Endothelial cell of umbilical vein (primary cell): Measurements from ENCODE around the gene CRABP1. TPM values are rescaled to one million over a fixed set of nuclear protein-coding genes. Genes with fewer than 3 reads are reported as not detected.

ENCODE experiments used
- BruUV-seq: library from RNA; stranded (reverse); fragments of 400-500 nt; replicated peaks from 2 replicates; lab custom pipeline; 2021; lab: Mats Ljungman, UMichigan
- CTCF ChIA-PET: fragments of 300-600, 350-600 bp; sonication (Branson Sonifier 250); formaldehyde crosslinking; loops from one replicate; lab custom pipeline; 2021; ENCODE audit warnings: antibody characterized with exemption, inconsistent platforms; lab: Charles Lee
- POLR2A ChIA-PET: fragments of 300-600, 350-600 bp; sonication (Branson Sonifier 250); formaldehyde crosslinking; loops from one replicate; lab custom pipeline; 2021; ENCODE audit warnings: antibody characterized with exemption, inconsistent platforms; lab: Charles Lee
- DNase-seq: peaks from one replicate; pipeline ENCODE4 v3.0.0-alpha.2; 2011; ENCODE audit warnings: low read depth, low spot score
- FAIRE-seq: peaks from 2 replicates; lab custom pipeline; 2011; peaks lifted over from hg19 to GRCh38; lab: Jason Lieb, UNC
- H2AFZ ChIP-seq: 2 replicates; pipeline ENCODE4 v1.6.0; 2012; ENCODE audit warnings: low read depth, low read length, control low read depth, inconsistent platforms
- H3K27ac ChIP-seq: 2 replicates; pipeline ENCODE4 v1.5.1; 2011; ENCODE audit warnings: low read depth, mild to moderate bottlenecking, control low read depth, low read length, moderate library complexity; ENCODE audit not compliant: insufficient read depth
- H3K27me3 ChIP-seq, 2 experiments: 2 replicates each; pipeline versions ENCODE4 v1.6.0 to v1.6.1; 2011; ENCODE audit warnings: low read length in 2 of 2, mixed read lengths in 1 of 2; ENCODE audit not compliant: control insufficient read depth in 2 of 2, insufficient read depth in 2 of 2
- H3K36me3 ChIP-seq, 2 experiments: 2 replicates in 1 of 2; 3 replicates in 1 of 2; pipeline ENCODE4 v1.5.1; 2011; ENCODE audit warnings: low read length in 2 of 2, mild to moderate bottlenecking in 1 of 2, moderate library complexity in 1 of 2; ENCODE audit not compliant: control insufficient read depth in 2 of 2, insufficient read depth in 2 of 2; ENCODE audit errors: extremely low read depth in 1 of 2
- H3K4me1 ChIP-seq: 3 replicates; pipeline ENCODE4 v1.5.1; 2011; ENCODE audit warnings: mild to moderate bottlenecking, low read length; ENCODE audit not compliant: control insufficient read depth, insufficient read depth; ENCODE audit errors: extremely low read depth
- H3K4me2 ChIP-seq: 2 replicates; pipeline ENCODE4 v1.6.1; 2011; ENCODE audit warnings: low read length, control low read depth, mixed read lengths; ENCODE audit not compliant: insufficient read depth
- H3K4me3 ChIP-seq, 3 experiments: fragments of 200-600 bp in 1 of 3; sonication (generic), shearing (Covaris generic) in 1 of 3; replicated peaks in 1 of 3; 2 replicates each; pipeline ENCODE4 v1.5.1; 2011 to 2016; ENCODE audit warnings: control low read depth in 3 of 3, low read length in 3 of 3, mild to moderate bottlenecking in 2 of 3, inconsistent platforms in 1 of 3, low read depth in 1 of 3, moderate library complexity in 1 of 3; ENCODE audit not compliant: insufficient read depth in 1 of 3
- H3K79me2 ChIP-seq: 2 replicates; pipeline ENCODE4 v1.6.0; 2012; ENCODE audit warnings: low read length, inconsistent platforms; ENCODE audit not compliant: control insufficient read depth, insufficient read depth
- H3K9ac ChIP-seq: replicated peaks from 2 replicates; pipeline ENCODE3; 2011; ENCODE audit warnings: low read length, control low read depth; ENCODE audit not compliant: insufficient read depth; ENCODE audit errors: extremely low read depth
- H3K9me1 ChIP-seq: replicated peaks from 3 replicates; pipeline ENCODE4 v1.6.0; 2011; ENCODE audit warnings: mild to moderate bottlenecking, low read length; ENCODE audit not compliant: control insufficient read depth, insufficient read depth; ENCODE audit errors: extremely low read depth
- H3K9me3 ChIP-seq: replicated peaks from 2 replicates; pipeline ENCODE4 v1.5.1; 2012; ENCODE audit warnings: low read length, inconsistent platforms; ENCODE audit not compliant: control insufficient read depth, insufficient read depth
- H4K20me1 ChIP-seq: replicated peaks from 2 replicates; pipeline ENCODE3; 2011; ENCODE audit warnings: mild to moderate bottlenecking, low read length; ENCODE audit not compliant: control insufficient read depth, insufficient read depth; ENCODE audit errors: extremely low read depth
- CTCF ChIP-seq, 2 donors: IDR thresholded peaks; 1 replicate in 1 of 2; 2 replicates in 1 of 2; pipeline ENCODE4 v1.5.1; 2011; ENCODE audit warnings: low read length in 2 of 2, mild to moderate bottlenecking in 2 of 2, moderate library complexity in 2 of 2, control low read depth in 1 of 2, inconsistent platforms in 1 of 2, low read depth in 1 of 2; ENCODE audit not compliant: insufficient read depth in 1 of 2; ENCODE audit errors: extremely low read depth in 1 of 2
- EZH2 ChIP-seq: IDR thresholded peaks from 2 replicates; pipeline ENCODE4 v1.6.1; 2012; ENCODE audit warnings: borderline replicate concordance, low read depth, mild to moderate bottlenecking, moderate library complexity, low read length, inconsistent platforms; ENCODE audit not compliant: severe bottlenecking
- FOS ChIP-seq: IDR thresholded peaks from 2 replicates; pipeline ENCODE4 v1.6.1; 2011; ENCODE audit warnings: mild to moderate bottlenecking, low read length, moderate library complexity, borderline replicate concordance; ENCODE audit not compliant: insufficient read depth
- GATA2 ChIP-seq: IDR thresholded peaks from 2 replicates; pipeline ENCODE4 v1.7.0; 2011; ENCODE audit warnings: low read depth, mild to moderate bottlenecking, moderate library complexity, mixed read lengths, low read length; ENCODE audit not compliant: insufficient read length, insufficient read depth
- JUN ChIP-seq: IDR thresholded peaks from 2 replicates; pipeline ENCODE4 v1.6.1; 2011; ENCODE audit warnings: borderline replicate concordance, low read depth; ENCODE audit not compliant: insufficient read length, insufficient read depth
- MAX ChIP-seq: IDR thresholded peaks from 2 replicates; pipeline ENCODE4 v1.6.1; 2011; ENCODE audit not compliant: insufficient read depth, insufficient read length
- MYC ChIP-seq: IDR thresholded peaks from one replicate; pipeline ENCODE4 v1.6.1; 2011; ENCODE audit warnings: mild to moderate bottlenecking, low read depth, low read length
- POLR2A ChIP-seq: IDR thresholded peaks from 2 replicates; pipeline ENCODE4 v1.6.1; 2012; ENCODE audit warnings: low read depth, mild to moderate bottlenecking, control low read depth, low read length
- POLR2AphosphoS5 ChIP-seq: IDR thresholded peaks from 2 replicates; pipeline ENCODE4 v1.6.1; 2012; ENCODE audit warnings: low read depth, mild to moderate bottlenecking, control low read depth, low read length, moderate library complexity; ENCODE audit not compliant: insufficient read depth
- dilution Hi-C: fragments of 300-500 bp; cut with MboI; formaldehyde crosslinking; loops from one replicate; pipeline ENCODE4 v1.15.0; 2019; ENCODE audit warnings: low sequenced_read_pairs; ENCODE audit not compliant: extremely low pct_ligation_motif_present
- intact Hi-C: fragments of 100-400 bp; cut with micrococcal nuclease; formaldehyde crosslinking; loops from one replicate; pipeline ENCODE4 v1.10.0; 2022
- polyA plus RNA-seq, 4 experiments: library from polyadenylated mRNA; depleted of rRNA in 3 of 4; stranded (reverse) in 3 of 4; unstranded in 1 of 4; fragments of >200 nt; gene quantifications; 2 replicates each; pipeline versions ENCODE4 v1.2.1 to v1.2.3, GENCODE V29; 2011 to 2012; ENCODE audit warnings: missing spikeins in 1 of 4
- total RNA-seq: library from RNA; stranded (reverse); gene quantifications from 2 replicates; pipeline ENCODE4 v1.2.3, GENCODE V29; 2021

The CRABP1 gene
- total and polyA plus RNA-seq, 2 donors (not counting 3 experiments of a cell fraction or from before 2014, with no cell fraction given): 0.11 TPM; not detected in 1

- no peaks in the 10 kb centered on the region for H3K79me2 ChIP-seq
- H4K20me1 ChIP-seq: no peaks in the 10 kb centered on the region
- FAIRE-seq: no peak
- H2AFZ ChIP-seq: peak overlapping the region; percentile 93
- ChIA-PET POLR2A (no interaction called here), CTCF (interaction anchor here (0.9 to 2.5 kb wide), 4 partner anchors 8 to 101 kb away, joined by 3 to 9 read pairs (median 5); no protein-coding TSS in a partner anchor)
- no peaks in the 10 kb centered on the region for H3K9me1 ChIP-seq
- no peak for TF ChIP-seq EZH2
- no peak for TF ChIP-seq MAX
- no peak for TF ChIP-seq GATA2
- TSS peak; percentile 99 for BruUV-seq
- intact Hi-C loops (loop anchor here (1.0 kb wide), 2 partner anchors 22 to 117 kb away; partner anchors contain the start of genes IREB2 and SKIC8), dilution Hi-C loops (no loop called here)
- H3K36me3 ChIP-seq: no peaks in the 10 kb centered on the region
- H3K4me3 ChIP-seq: no peak overlapping the region
- peaks cover 16% of the 10 kb centered on the region for H3K4me1 ChIP-seq
- no peaks in the 10 kb centered on the region for H3K9me3 ChIP-seq
- H3K27ac ChIP-seq: peak overlapping the region; percentile 92
- no peak for DNase-seq
- no peak overlapping the region for H3K4me2 ChIP-seq
- H3K9ac ChIP-seq: peak overlapping the region; percentile 50
- H3K27me3 ChIP-seq: no peaks in the 10 kb centered on the region
Measured at GRCh38 chr15:78321786-78322185, 18.4 kb upstream of the CRABP1 start.

GRCh38 chr15:78322243-78322642, 17.9 kb upstream of the CRABP1 start:
- H3K36me3 ChIP-seq: no peaks in the 10 kb centered on the region
- peak overlapping the region; percentile 92 for H3K27ac ChIP-seq
- intact Hi-C loops (loop anchor here (1.0 kb wide), 2 partner anchors 23 to 116 kb away; partner anchors contain the start of genes IREB2 and SKIC8), dilution Hi-C loops (no loop called here)
- H3K4me1 ChIP-seq: peaks cover 16% of the 10 kb centered on the region
- DNase-seq (peak; percentile 92), FAIRE-seq (peak; percentile 99)
- H3K79me2 ChIP-seq: no peaks in the 10 kb centered on the region
- no peak overlapping the region for H3K4me3 ChIP-seq
- TF ChIP-seq POLR2AphosphoS5: peak; percentile 77
- peak; percentile 29 for TF ChIP-seq GATA2
- TF ChIP-seq POLR2A: peak; percentile 60
- TF ChIP-seq EZH2: no peak
- TF ChIP-seq CTCF (IDR thresholded peaks at IDR 0.05; ENCODE audit: extremely low read depth in 1 of 2, insufficient read depth in 1 of 2, low read depth in 1 of 2, low read length in 2 of 2): no peak
- TF ChIP-seq MAX: no peak
- TF ChIP-seq FOS: peak; percentile 77
- TF ChIP-seq MYC: no peak
- peak; percentile 83 for TF ChIP-seq JUN
- no peaks in the 10 kb centered on the region for H4K20me1 ChIP-seq
- BruUV-seq: no TSS peak
- H2AFZ ChIP-seq: peak overlapping the region; percentile 93
- peak overlapping the region; percentile 29 for H3K4me2 ChIP-seq
- peak overlapping the region; percentile 77 for H3K9ac ChIP-seq
- H3K9me1 ChIP-seq: no peaks in the 10 kb centered on the region
- H3K27me3 ChIP-seq: no peaks in the 10 kb centered on the region
- no peaks in the 10 kb centered on the region for H3K9me3 ChIP-seq
- ChIA-PET POLR2A (no interaction called here), CTCF (interaction anchor here (0.9 to 2.5 kb wide), 4 partner anchors 10 to 101 kb away, joined by 4 to 9 read pairs (median 4); no protein-coding TSS in a partner anchor)
